GM23338 (cell line): ENCODE data around the gene MMAB. TPM values are rescaled to one million over a fixed set of nuclear protein-coding genes. Genes with fewer than 3 reads are reported as not detected.

Source experiments
- ATAC-seq: fragments of 200-7000 bp; cut with Tn5 transposase; 3 replicates; pipeline ENCODE4 v1.9.1; 2020
- DNase-seq: peaks from one replicate; pipeline ENCODE4 v3.0.0-alpha.2; 2015; ENCODE audit warnings: low spot score
- H2AFZ ChIP-seq: fragments of 200-600 bp; sonication (generic); 2 replicates; pipeline ENCODE4 v1.8.0; 2016; ENCODE audit warnings: antibody characterized with exemption, mild to moderate bottlenecking, moderate library complexity
- H3F3A ChIP-seq: fragments of 200-600 bp; sonication (generic); replicated peaks from 2 replicates; pipeline ENCODE4 v1.8.0; 2017; ENCODE audit warnings: antibody characterized with exemption, mixed run types, low read depth
- H3K27ac ChIP-seq: fragments of 200-600 bp; sonication (generic); 2 replicates; pipeline ENCODE4 v1.6.1; 2016; ENCODE audit warnings: low read depth
- H3K27me3 ChIP-seq: fragments of 200-600 bp; sonication (generic); 2 replicates; pipeline ENCODE4 v1.8.0; 2016; ENCODE audit warnings: mild to moderate bottlenecking, mixed run types, moderate library complexity; ENCODE audit not compliant: insufficient read depth
- H3K36me3 ChIP-seq: fragments of 200-600 bp; sonication (generic); 2 replicates; pipeline ENCODE4 v1.8.0; 2016; ENCODE audit warnings: mild to moderate bottlenecking; ENCODE audit not compliant: insufficient read depth
- H3K4me1 ChIP-seq: fragments of 200-600 bp; sonication (generic); 2 replicates; pipeline ENCODE4 v1.8.0; 2016; ENCODE audit warnings: mild to moderate bottlenecking, moderate library complexity; ENCODE audit not compliant: insufficient read depth
- H3K4me2 ChIP-seq: fragments of 200-600 bp; sonication (generic); 2 replicates; pipeline ENCODE4 v1.7.1; 2017; ENCODE audit warnings: mixed run types
- H3K4me3 ChIP-seq: fragments of 200-600 bp; sonication (generic); 2 replicates; pipeline ENCODE4 v1.6.1; 2016; ENCODE audit warnings: mixed run types
- H3K79me2 ChIP-seq: fragments of 200-600 bp; sonication (generic); replicated peaks from 2 replicates; pipeline ENCODE4 v1.8.0; 2017; ENCODE audit warnings: mild to moderate bottlenecking; ENCODE audit not compliant: insufficient read depth
- H3K9me2 ChIP-seq: fragments of 200-600 bp; sonication (generic); 2 replicates; pipeline ENCODE4 v1.8.0; 2017; ENCODE audit not compliant: insufficient read depth
- H4K20me1 ChIP-seq: fragments of 200-600 bp; sonication (generic); replicated peaks from 2 replicates; pipeline ENCODE4 v1.8.0; 2017; ENCODE audit warnings: mild to moderate bottlenecking; ENCODE audit not compliant: insufficient read depth
- H3K27ac Mint-ChIP-seq: 2 replicates; pipeline ENCODE4 v1.8.0; 2020; ENCODE audit warnings: inconsistent platforms, mild to moderate bottlenecking, moderate library complexity, mixed read lengths
- H3K27me3 Mint-ChIP-seq: 3 replicates; pipeline ENCODE4 v1.8.0; 2022; ENCODE audit warnings: low read depth, mild to moderate bottlenecking, moderate library complexity, mixed read lengths, inconsistent platforms; ENCODE audit not compliant: insufficient read depth, poor library complexity
- H3K36me3 Mint-ChIP-seq: 3 replicates; pipeline ENCODE4 v1.8.0; 2021; ENCODE audit warnings: low read depth, mild to moderate bottlenecking, inconsistent platforms, moderate library complexity, mixed read lengths
- H3K4me1 Mint-ChIP-seq: 3 replicates; pipeline ENCODE4 v1.8.0; 2020; ENCODE audit warnings: mild to moderate bottlenecking, inconsistent platforms, mixed read lengths
- H3K4me3 Mint-ChIP-seq: 3 replicates; pipeline ENCODE4 v1.8.0; 2021; ENCODE audit warnings: moderate library complexity, mild to moderate bottlenecking, inconsistent platforms, mixed read lengths
- H3K9me3 Mint-ChIP-seq: 3 replicates; pipeline ENCODE4 v1.8.0; 2020; ENCODE audit warnings: moderate library complexity, mild to moderate bottlenecking, inconsistent platforms, mixed read lengths
- CREB1 ChIP-seq: fragments of 250-450 bp; sonication (Bioruptor Pico); IDR thresholded peaks from 2 replicates; pipeline ENCODE4 v1.5.0; 2020; ENCODE audit warnings: low read depth, mild to moderate bottlenecking, moderate library complexity
- CTCF ChIP-seq, 2 experiments: fragments of 200-600 bp in 1 of 2; sonication (generic) in 1 of 2; conservative IDR thresholded peaks; 2 replicates each; pipeline versions ENCODE4 v1.5.1 to v1.6.1; 2016 to 2017; ENCODE audit warnings: antibody characterized with exemption in 2 of 2, low read depth in 2 of 2, mild to moderate bottlenecking in 2 of 2, moderate library complexity in 1 of 2
- EZH2 ChIP-seq: fragments of 200-600 bp; sonication (generic); IDR thresholded peaks from one replicate; pipeline ENCODE4 v1.8.0; 2017; ENCODE audit warnings: antibody characterized with exemption, mild to moderate bottlenecking, low read depth; ENCODE audit not compliant: unreplicated experiment
- EZH2phosphoT487 ChIP-seq: fragments of 200-600 bp; sonication (generic); IDR thresholded peaks from one replicate; pipeline ENCODE4 v1.8.1; 2018; ENCODE audit warnings: antibody characterized with exemption; ENCODE audit not compliant: unreplicated experiment
- JUNB ChIP-seq: IDR thresholded peaks from one replicate; pipeline ENCODE4 v1.6.1; 2016; ENCODE audit warnings: antibody characterized with exemption; ENCODE audit not compliant: unreplicated experiment
- NANOG ChIP-seq: IDR thresholded peaks from 2 replicates; pipeline ENCODE4 v1.6.1; 2016; ENCODE audit warnings: antibody characterized with exemption, borderline replicate concordance
- POLR2AphosphoS5 ChIP-seq: IDR thresholded peaks from 2 replicates; pipeline ENCODE4 v1.6.1; 2016; ENCODE audit warnings: antibody characterized with exemption, low read depth
- STAT1 ChIP-seq: IDR thresholded peaks from one replicate; pipeline ENCODE4 v1.6.1; 2016; ENCODE audit warnings: antibody characterized with exemption; ENCODE audit not compliant: unreplicated experiment
- ZNF114 ChIP-seq: fragments of 250-450 bp; sonication (Bioruptor Pico); IDR thresholded peaks from 2 replicates; pipeline ENCODE4 v1.5.0; 2020; ENCODE audit warnings: mild to moderate bottlenecking, moderate library complexity
- ZNF331 ChIP-seq: fragments of 250-450 bp; sonication (Bioruptor Pico); IDR thresholded peaks from 2 replicates; pipeline ENCODE4 v1.5.0; 2020; ENCODE audit warnings: low read depth, mild to moderate bottlenecking, moderate library complexity
- ZNF462 ChIP-seq: fragments of 250-450 bp; sonication (Bioruptor Pico); IDR thresholded peaks from 2 replicates; pipeline ENCODE4 v1.5.0; 2020; ENCODE audit warnings: mild to moderate bottlenecking, moderate library complexity
- polyA plus RNA-seq: library from polyadenylated mRNA; unstranded; fragments of >200 nt; fragmentation: Nextera tagmentation; extraction: Ambion mirVana; gene quantifications from 2 replicates; pipeline ENCODE4 v1.2.1, GENCODE V29; 2016
- total RNA-seq: library from RNA; depleted of rRNA; stranded (reverse); fragments of >200 nt; shearing (Covaris generic); gene quantifications from 2 replicates; pipeline ENCODE4 v1.2.3, GENCODE V29; 2014
- TF ChIP-seq, protein P1 (sequence below): IDR thresholded peaks from 2 replicates; pipeline ENCODE4 v1.6.1; 2016; ENCODE audit warnings: antibody characterized with exemption
- TF ChIP-seq, protein P2 (sequence below): IDR thresholded peaks from one replicate; pipeline ENCODE4 v1.6.1; 2018; ENCODE audit warnings: antibody characterized with exemption; ENCODE audit not compliant: unreplicated experiment

MMAB gene
- total and polyA plus RNA-seq, 2 experiments from 2014 or later: 24.7 to 38.5 TPM

- no peaks in the 10 kb centered on the region for H3K36me3 ChIP-seq
- no peak overlapping the region for H3K4me3 Mint-ChIP-seq
- H3F3A ChIP-seq: no peaks in the 10 kb centered on the region
- no peaks in the 10 kb centered on the region for H3K9me2 ChIP-seq
- H3K27me3 Mint-ChIP-seq: peaks cover 7% of the 10 kb centered on the region
- H2AFZ ChIP-seq: no peak overlapping the region
- no peaks in the 10 kb centered on the region for H3K9me3 Mint-ChIP-seq
- peaks cover 8% of the 10 kb centered on the region for H3K4me1 ChIP-seq
- H3K36me3 Mint-ChIP-seq: no peaks in the 10 kb centered on the region
- H3K79me2 ChIP-seq: no peaks in the 10 kb centered on the region
- TF ChIP-seq JUNB (no peak), ZNF331 (CRISPR knock-in tag) (no peak), EZH2phosphoT487 (no peak), CTCF (conservative IDR thresholded peaks at IDR 0.05; ENCODE audit: low read depth in 2 of 2) (no peak), CREB1 (no peak), STAT1 (no peak), EZH2 (no peak), POLR2AphosphoS5 (no peak), ZNF462 (CRISPR knock-in tag) (no peak), ZNF114 (CRISPR knock-in tag) (no peak), NANOG (no peak)
- TF ChIP-seq, protein P1, sequence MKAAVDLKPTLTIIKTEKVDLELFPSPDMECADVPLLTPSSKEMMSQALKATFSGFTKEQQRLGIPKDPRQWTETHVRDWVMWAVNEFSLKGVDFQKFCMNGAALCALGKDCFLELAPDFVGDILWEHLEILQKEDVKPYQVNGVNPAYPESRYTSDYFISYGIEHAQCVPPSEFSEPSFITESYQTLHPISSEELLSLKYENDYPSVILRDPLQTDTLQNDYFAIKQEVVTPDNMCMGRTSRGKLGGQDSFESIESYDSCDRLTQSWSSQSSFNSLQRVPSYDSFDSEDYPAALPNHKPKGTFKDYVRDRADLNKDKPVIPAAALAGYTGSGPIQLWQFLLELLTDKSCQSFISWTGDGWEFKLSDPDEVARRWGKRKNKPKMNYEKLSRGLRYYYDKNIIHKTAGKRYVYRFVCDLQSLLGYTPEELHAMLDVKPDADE: no peak
- TF ChIP-seq, protein P2, sequence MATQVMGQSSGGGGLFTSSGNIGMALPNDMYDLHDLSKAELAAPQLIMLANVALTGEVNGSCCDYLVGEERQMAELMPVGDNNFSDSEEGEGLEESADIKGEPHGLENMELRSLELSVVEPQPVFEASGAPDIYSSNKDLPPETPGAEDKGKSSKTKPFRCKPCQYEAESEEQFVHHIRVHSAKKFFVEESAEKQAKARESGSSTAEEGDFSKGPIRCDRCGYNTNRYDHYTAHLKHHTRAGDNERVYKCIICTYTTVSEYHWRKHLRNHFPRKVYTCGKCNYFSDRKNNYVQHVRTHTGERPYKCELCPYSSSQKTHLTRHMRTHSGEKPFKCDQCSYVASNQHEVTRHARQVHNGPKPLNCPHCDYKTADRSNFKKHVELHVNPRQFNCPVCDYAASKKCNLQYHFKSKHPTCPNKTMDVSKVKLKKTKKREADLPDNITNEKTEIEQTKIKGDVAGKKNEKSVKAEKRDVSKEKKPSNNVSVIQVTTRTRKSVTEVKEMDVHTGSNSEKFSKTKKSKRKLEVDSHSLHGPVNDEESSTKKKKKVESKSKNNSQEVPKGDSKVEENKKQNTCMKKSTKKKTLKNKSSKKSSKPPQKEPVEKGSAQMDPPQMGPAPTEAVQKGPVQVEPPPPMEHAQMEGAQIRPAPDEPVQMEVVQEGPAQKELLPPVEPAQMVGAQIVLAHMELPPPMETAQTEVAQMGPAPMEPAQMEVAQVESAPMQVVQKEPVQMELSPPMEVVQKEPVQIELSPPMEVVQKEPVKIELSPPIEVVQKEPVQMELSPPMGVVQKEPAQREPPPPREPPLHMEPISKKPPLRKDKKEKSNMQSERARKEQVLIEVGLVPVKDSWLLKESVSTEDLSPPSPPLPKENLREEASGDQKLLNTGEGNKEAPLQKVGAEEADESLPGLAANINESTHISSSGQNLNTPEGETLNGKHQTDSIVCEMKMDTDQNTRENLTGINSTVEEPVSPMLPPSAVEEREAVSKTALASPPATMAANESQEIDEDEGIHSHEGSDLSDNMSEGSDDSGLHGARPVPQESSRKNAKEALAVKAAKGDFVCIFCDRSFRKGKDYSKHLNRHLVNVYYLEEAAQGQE: no peak
- H3K27ac ChIP-seq: no peak overlapping the region
- no peak for DNase-seq
- H3K27me3 ChIP-seq: no peaks in the 10 kb centered on the region
- peaks cover 22% of the 10 kb centered on the region for H3K4me1 Mint-ChIP-seq
- no peak overlapping the region for H3K4me2 ChIP-seq
- no peak overlapping the region for H3K4me3 ChIP-seq
- H4K20me1 ChIP-seq: no peaks in the 10 kb centered on the region
- H3K27ac Mint-ChIP-seq: no peak overlapping the region
- no peak for ATAC-seq
Measured at GRCh38 chr12:109617491-109617890, 44.2 kb upstream of the MMAB start.
